Progenitor cell of endocrine pancreas (in vitro differentiated cells): Measurements from ENCODE around the gene ZSCAN2. TPM values are rescaled to one million over a fixed set of nuclear protein-coding genes. Genes with fewer than 3 reads are reported as not detected.
A peak's percentile ranks its signal among the peaks of the same experiment; 100 is the strongest.

Experiments
- DNase-seq: peaks from one replicate; pipeline ENCODE4 v3.0.0; 2021; ENCODE audit warnings: low spot score; ENCODE audit not compliant: unreplicated experiment
- H3K27ac Mint-ChIP-seq: 2 replicates; pipeline ENCODE4 v1.8.0; 2021; ENCODE audit warnings: mild to moderate bottlenecking, moderate library complexity, mixed read lengths
- H3K27me3 Mint-ChIP-seq: 2 replicates; pipeline ENCODE4 v1.8.0; 2021; ENCODE audit warnings: mixed read lengths
- H3K36me3 Mint-ChIP-seq: 2 replicates; pipeline ENCODE4 v1.8.0; 2022; ENCODE audit warnings: mixed read lengths; ENCODE audit not compliant: insufficient read depth
- H3K4me1 Mint-ChIP-seq: 2 replicates; pipeline ENCODE4 v1.8.0; 2021; ENCODE audit warnings: low read depth, mixed read lengths
- H3K4me3 Mint-ChIP-seq: 2 replicates; pipeline ENCODE4 v1.8.0; 2021; ENCODE audit warnings: low read depth, mild to moderate bottlenecking, moderate library complexity, mixed read lengths
- H3K9me3 Mint-ChIP-seq: 2 replicates; pipeline ENCODE4 v1.8.0; 2021; ENCODE audit warnings: low read depth, mixed read lengths
- total RNA-seq: library from RNA; stranded (reverse); gene quantifications from 2 replicates; pipeline ENCODE4 v1.2.1, GENCODE V29; 2021
- TF ChIP-seq, protein P1 (sequence below): fragments of 200-600 bp; sonication (generic); IDR thresholded peaks from one replicate; pipeline ENCODE4 v1.5.0; 2021; ENCODE audit warnings: antibody characterized with exemption, mild to moderate bottlenecking; ENCODE audit not compliant: unreplicated experiment

ZSCAN2 gene
- total RNA-seq, 1 donor from 2014 or later, result 44.6 TPM

DNA sequence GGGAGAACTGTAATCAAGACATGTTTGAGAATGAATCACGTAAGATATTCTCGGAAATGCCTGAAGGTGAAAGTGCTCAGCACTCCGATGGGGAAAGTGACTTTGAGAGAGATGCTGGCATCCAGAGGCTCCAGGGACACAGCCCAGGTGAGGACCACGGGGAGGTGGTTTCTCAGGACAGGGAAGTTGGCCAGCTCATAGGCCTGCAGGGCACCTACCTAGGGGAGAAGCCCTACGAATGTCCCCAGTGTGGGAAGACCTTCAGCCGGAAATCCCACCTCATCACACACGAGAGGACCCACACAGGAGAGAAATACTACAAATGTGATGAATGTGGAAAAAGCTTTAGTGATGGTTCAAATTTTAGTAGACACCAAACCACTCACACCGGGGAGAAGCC, 19.8 kb downstream of the ZSCAN2 start:
- Mint-ChIP-seq H3K9me3 (peaks cover 36% of the 10 kb centered on the region), H3K4me1 (no peaks in the 10 kb centered on the region), H3K36me3 (peaks cover 75% of the 10 kb centered on the region), H3K27ac (peak overlapping the region; percentile 19), H3K4me3 (peak overlapping the region; percentile 37), H3K27me3 (no peaks in the 10 kb centered on the region)
- no peak for DNase-seq
- TF ChIP-seq, protein P1, sequence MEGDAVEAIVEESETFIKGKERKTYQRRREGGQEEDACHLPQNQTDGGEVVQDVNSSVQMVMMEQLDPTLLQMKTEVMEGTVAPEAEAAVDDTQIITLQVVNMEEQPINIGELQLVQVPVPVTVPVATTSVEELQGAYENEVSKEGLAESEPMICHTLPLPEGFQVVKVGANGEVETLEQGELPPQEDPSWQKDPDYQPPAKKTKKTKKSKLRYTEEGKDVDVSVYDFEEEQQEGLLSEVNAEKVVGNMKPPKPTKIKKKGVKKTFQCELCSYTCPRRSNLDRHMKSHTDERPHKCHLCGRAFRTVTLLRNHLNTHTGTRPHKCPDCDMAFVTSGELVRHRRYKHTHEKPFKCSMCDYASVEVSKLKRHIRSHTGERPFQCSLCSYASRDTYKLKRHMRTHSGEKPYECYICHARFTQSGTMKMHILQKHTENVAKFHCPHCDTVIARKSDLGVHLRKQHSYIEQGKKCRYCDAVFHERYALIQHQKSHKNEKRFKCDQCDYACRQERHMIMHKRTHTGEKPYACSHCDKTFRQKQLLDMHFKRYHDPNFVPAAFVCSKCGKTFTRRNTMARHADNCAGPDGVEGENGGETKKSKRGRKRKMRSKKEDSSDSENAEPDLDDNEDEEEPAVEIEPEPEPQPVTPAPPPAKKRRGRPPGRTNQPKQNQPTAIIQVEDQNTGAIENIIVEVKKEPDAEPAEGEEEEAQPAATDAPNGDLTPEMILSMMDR, result no peak

DNA sequence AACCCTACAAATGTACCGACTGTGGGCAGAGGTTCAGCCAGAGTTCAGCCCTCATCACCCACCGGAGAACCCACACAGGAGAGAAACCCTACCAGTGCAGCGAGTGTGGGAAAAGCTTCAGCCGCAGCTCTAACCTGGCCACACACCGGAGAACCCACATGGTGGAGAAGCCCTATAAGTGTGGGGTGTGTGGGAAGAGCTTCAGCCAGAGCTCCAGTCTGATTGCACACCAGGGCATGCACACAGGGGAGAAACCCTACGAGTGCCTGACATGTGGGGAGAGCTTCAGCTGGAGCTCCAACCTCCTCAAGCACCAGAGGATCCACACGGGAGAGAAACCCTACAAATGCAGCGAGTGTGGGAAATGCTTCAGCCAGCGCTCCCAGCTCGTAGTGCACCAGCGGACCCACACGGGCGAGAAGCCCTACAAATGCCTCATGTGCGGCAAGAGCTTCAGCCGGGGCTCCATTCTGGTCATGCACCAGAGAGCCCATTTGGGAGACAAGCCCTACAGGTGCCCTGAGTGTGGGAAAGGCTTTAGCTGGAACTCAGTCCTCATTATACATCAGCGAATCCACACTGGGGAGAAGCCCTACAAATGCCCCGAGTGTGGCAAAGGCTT, 20.7 kb downstream of the ZSCAN2 start:
- TF ChIP-seq, protein P1, result no peak
- Mint-ChIP-seq H3K27ac (peak overlapping the region; percentile 84), H3K4me1 (no peaks in the 10 kb centered on the region), H3K27me3 (no peaks in the 10 kb centered on the region), H3K4me3 (no peak overlapping the region), H3K9me3 (peaks cover 34% of the 10 kb centered on the region), H3K36me3 (peaks cover 74% of the 10 kb centered on the region)
- no peak for DNase-seq

DNA sequence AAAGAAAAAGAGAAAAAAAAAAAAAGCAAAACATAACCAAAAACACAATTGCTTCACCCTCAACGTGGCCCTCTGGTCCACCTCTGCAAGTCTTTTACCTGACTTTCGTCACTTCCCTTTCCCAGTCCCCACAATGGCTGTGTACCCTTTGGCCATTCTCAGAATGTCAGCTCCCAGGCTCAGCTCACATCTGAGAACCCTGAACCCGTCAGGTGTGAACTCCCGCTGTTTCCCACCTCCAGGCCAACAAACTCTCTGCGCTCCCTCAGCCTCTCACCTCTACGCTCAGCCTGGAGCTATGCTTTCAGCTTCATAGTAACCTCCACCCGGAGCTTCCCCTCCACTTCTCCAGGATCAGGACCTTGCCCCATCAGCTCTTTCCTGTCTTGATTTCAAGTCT, 23.6 kb downstream of the ZSCAN2 start:
- TF ChIP-seq, protein P1, result no peak
- H3K4me1 Mint-ChIP-seq, result no peaks in the 10 kb centered on the region
- H3K36me3 Mint-ChIP-seq, result peaks cover 56% of the 10 kb centered on the region
- peaks cover 33% of the 10 kb centered on the region for H3K9me3 Mint-ChIP-seq
- peak overlapping the region; percentile 87 for H3K27ac Mint-ChIP-seq
- no peak overlapping the region for H3K4me3 Mint-ChIP-seq
- no peaks in the 10 kb centered on the region for H3K27me3 Mint-ChIP-seq
- DNase-seq, result no peak

GRCh38 chr15:84625123-84625522, 24.3 kb downstream of the ZSCAN2 start:
- peak overlapping the region; percentile 87 for H3K27ac Mint-ChIP-seq
- H3K4me3 Mint-ChIP-seq, result no peak overlapping the region
- no peak for DNase-seq
- TF ChIP-seq, protein P1, result no peak
- no peaks in the 10 kb centered on the region for H3K27me3 Mint-ChIP-seq
- H3K36me3 Mint-ChIP-seq, result peaks cover 49% of the 10 kb centered on the region
- H3K9me3 Mint-ChIP-seq, result peaks cover 27% of the 10 kb centered on the region
- H3K4me1 Mint-ChIP-seq, result no peaks in the 10 kb centered on the region

DNA sequence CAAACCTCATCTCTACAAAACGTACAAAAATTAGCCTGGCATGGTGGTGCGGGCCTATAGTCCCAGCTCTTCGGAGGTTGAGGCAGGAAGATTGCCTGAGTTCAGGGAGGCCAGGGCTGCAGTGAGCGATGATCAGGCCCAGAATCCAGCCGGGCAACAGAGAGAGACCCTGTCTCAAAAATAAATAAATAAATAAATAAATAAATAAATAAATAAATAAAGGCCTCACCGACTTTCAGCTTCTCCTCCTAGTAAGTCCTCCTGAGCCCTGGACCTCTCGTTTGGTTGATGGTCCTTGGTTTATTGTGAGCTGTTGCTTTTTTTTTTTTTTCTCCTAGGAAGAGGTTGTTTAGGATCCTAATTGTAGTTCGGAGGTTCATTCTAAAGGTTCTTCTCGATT, 28.2 kb downstream of the ZSCAN2 start:
- Mint-ChIP-seq H3K9me3 (peaks cover 4% of the 10 kb centered on the region), H3K27ac (no peak overlapping the region), H3K4me3 (no peak overlapping the region), H3K36me3 (peaks cover 16% of the 10 kb centered on the region), H3K4me1 (peaks cover 14% of the 10 kb centered on the region), H3K27me3 (no peaks in the 10 kb centered on the region)
- no peak for DNase-seq
- TF ChIP-seq, protein P1, result no peak
